Stomach (tissue), 9 donors: ENCODE measurements around the gene NECAB3. TPM values are rescaled to one million over a fixed set of nuclear protein-coding genes. Genes with fewer than 3 reads are reported as not detected.

ENCODE experiments used
- DNase-seq, 2 donors: peaks; one replicate each; pipeline versions ENCODE4 v3.0.0 to v3.0.0-alpha.2; 2013 to 2019
- H3K27ac ChIP-seq, 5 donors: fragments of 200-600 bp in 4 of 5; sonication (generic) in 4 of 5; one replicate each; pipeline ENCODE4 v1.5.1; 2013 to 2019; ENCODE audit warnings: mild to moderate bottlenecking in 1 of 5, moderate library complexity in 1 of 5
- H3K27me3 ChIP-seq, 3 donors: fragments of 200-600 bp; sonication (generic); one replicate each; pipeline ENCODE4 v1.5.1; 2017 to 2019; ENCODE audit warnings: mixed run types in 1 of 3
- H3K36me3 ChIP-seq, 4 donors: fragments of 200-600 bp; sonication (generic); 1 replicate in 3 of 4; 2 replicates in 1 of 4; pipeline ENCODE4 v1.5.1; 2016 to 2019
- H3K4me1 ChIP-seq, 4 donors: fragments of 200-600 bp; sonication (generic); one replicate each; pipeline ENCODE4 v1.5.1; 2016 to 2019
- H3K4me3 ChIP-seq, 4 donors: fragments of 200-600 bp; sonication (generic) in 3 of 4; one replicate each; pipeline ENCODE4 v1.5.1; 2016 to 2019; ENCODE audit warnings: mild to moderate bottlenecking in 1 of 4
- H3K9me3 ChIP-seq, 4 donors: fragments of 200-600 bp; sonication (generic); one replicate each; pipeline ENCODE4 v1.5.1; 2016 to 2019
- CTCF ChIP-seq, 7 experiments: fragments of 450-650 bp in 4 of 7; fragments of 200-600 bp in 3 of 7; sonication (generic) in 3 of 7; IDR thresholded peaks; one replicate each; pipeline ENCODE4 v1.5.1; 2016 to 2019; ENCODE audit warnings: antibody characterized with exemption in 7 of 7, control low read depth in 2 of 7, mild to moderate bottlenecking in 1 of 7
- EP300 ChIP-seq: sonication (generic); formaldehyde crosslinking; IDR thresholded peaks from one replicate; pipeline ENCODE4 v1.6.1; 2017; ENCODE audit warnings: antibody characterized with exemption
- POLR2A ChIP-seq, 4 donors: fragments of 450-650 bp; IDR thresholded peaks; one replicate each; pipeline ENCODE4 v1.6.1; 2016; ENCODE audit warnings: antibody characterized with exemption in 4 of 4, control low read depth in 2 of 4, mild to moderate bottlenecking in 1 of 4, moderate library complexity in 1 of 4
- POLR2AphosphoS5 ChIP-seq, 3 donors: sonication (generic); formaldehyde crosslinking; IDR thresholded peaks; one replicate each; pipeline ENCODE4 v1.6.1; 2016; ENCODE audit warnings: antibody characterized with exemption in 3 of 3
- WGBS, 5 donors: extraction: QIAGEN DNeasy Blood & Tissue Kit in 3 of 5; methylation state at CpG; one replicate each; pipeline versions ENCODE4 v1.1.5 to v1.1.7; 2013 to 2018; 5-methylcytosine and 5-hydroxymethylcytosine counted together
- intact Hi-C: fragments of 100-400 bp; cut with DNase I; formaldehyde crosslinking; loops from one replicate; pipeline ENCODE4 v1.15.1; 2023; ENCODE audit warnings: low total_unique reads
- polyA plus RNA-seq, 3 donors: library from polyadenylated mRNA; stranded (reverse); fragments of 200-250 nt; gene quantifications; one replicate each; pipeline ENCODE4 v1.2.3, GENCODE V29; 2013
- total RNA-seq, 5 donors: library from RNA; depleted of rRNA; stranded (reverse); fragments of >200 nt; gene quantifications; one replicate each; pipeline versions ENCODE4 v1.1.0 to v1.2.3, GENCODE V29; 2014 to 2016
- donor health status: healthy with polysubstance abuse.
- donor health status: Bipolar disorder and iron deficiency.
- donor health status: healthy.

NECAB3 gene
- total and polyA plus RNA-seq, 8 donors = 28.1 to 335 (median 68.9) TPM

GRCh38 chr20:33629979-33630378 is 44.2 kb downstream of the NECAB3 start:
- Histone ChIP-seq H3K27ac (no peak overlapping the region), H3K36me3 (peaks cover 30 to 94% (median 93%) of the 10 kb centered on the region in 4 donors), H3K27me3 (no peaks in the 10 kb centered on the region), H3K4me1 (no peaks in the 10 kb centered on the region), H3K9me3 (no peaks in the 10 kb centered on the region), H3K4me3 (no peak overlapping the region)
- intact Hi-C loops = no loop called here
- WGBS, 5 donors = 89 to 97% (median 96%) methylated on average over 5 of the region's 5 CpGs
- no peak for DNase-seq
- TF ChIP-seq POLR2AphosphoS5 (IDR thresholded peaks at IDR 0.05) (no peak), EP300 (no peak), CTCF (IDR thresholded peaks at IDR 0.05) (no peak), POLR2A (IDR thresholded peaks at IDR 0.05) (no peak)

- intact Hi-C loops = no loop called here
- H3K9me3 ChIP-seq = no peaks in the 10 kb centered on the region
- H3K27ac ChIP-seq = no peak overlapping the region
- DNase-seq = no peak
- TF ChIP-seq EP300 (no peak), POLR2AphosphoS5 (IDR thresholded peaks at IDR 0.05) (no peak)
- H3K4me3 ChIP-seq = no peak overlapping the region
- H3K4me1 ChIP-seq = no peaks in the 10 kb centered on the region
- no peaks in the 10 kb centered on the region for H3K27me3 ChIP-seq
- 94 to 96% (median 95%) methylated on average over 10 of the region's 10 CpGs for WGBS, 5 donors
- H3K36me3 ChIP-seq = peaks cover 30 to 98% (median 97%) of the 10 kb centered on the region in 4 donors
Observed at GRCh38 chr20:33629533-33629932, 44.7 kb downstream of the NECAB3 start.

- intact Hi-C loops = no loop called here
- no peak for DNase-seq
- Histone ChIP-seq H3K36me3 (peaks cover 27 to 95% (median 95%) of the 10 kb centered on the region in 4 donors), H3K9me3 (no peaks in the 10 kb centered on the region), H3K4me3 (no peak overlapping the region), H3K27me3 (no peaks in the 10 kb centered on the region), H3K4me1 (peaks cover 0 to 3% (median 0%) of the 10 kb centered on the region in 4 donors), H3K27ac (no peak overlapping the region)
- WGBS, 5 donors = 95 to 99% (median 98%) methylated on average over 4 of the region's 4 CpGs
- TF ChIP-seq POLR2AphosphoS5 (IDR thresholded peaks at IDR 0.05) (no peak), POLR2A (IDR thresholded peaks at IDR 0.05) (no peak), EP300 (no peak), CTCF (IDR thresholded peaks at IDR 0.05) (no peak)
Observed at GRCh38 chr20:33627577-33628216, 46.5 kb downstream of the NECAB3 start.

- TF ChIP-seq EP300 (no peak), POLR2AphosphoS5 (IDR thresholded peaks at IDR 0.05) (no peak), POLR2A (IDR thresholded peaks at IDR 0.05) (no peak), CTCF (IDR thresholded peaks at IDR 0.05) (no peak)
- no peak overlapping the region for H3K4me3 ChIP-seq
- H3K27ac ChIP-seq = no peak overlapping the region
- 94 to 98% (median 98%) methylated on average over 4 of the region's 4 CpGs for WGBS, 5 donors
- peaks cover 0 to 5% (median 0%) of the 10 kb centered on the region in 4 donors for H3K4me1 ChIP-seq
- H3K27me3 ChIP-seq = no peaks in the 10 kb centered on the region
- H3K9me3 ChIP-seq = no peaks in the 10 kb centered on the region
- intact Hi-C loops = no loop called here
- no peak for DNase-seq
- peaks cover 25 to 90% (median 86%) of the 10 kb centered on the region in 4 donors for H3K36me3 ChIP-seq
Observed at GRCh38 chr20:33626190-33626589, 48.0 kb downstream of the NECAB3 start.

- Histone ChIP-seq H3K27ac (no peak overlapping the region), H3K27me3 (no peaks in the 10 kb centered on the region), H3K4me3 (no peak overlapping the region), H3K36me3 (peaks cover 10 to 80% (median 79%) of the 10 kb centered on the region in 4 donors), H3K9me3 (no peaks in the 10 kb centered on the region), H3K4me1 (peaks cover 0 to 5% (median 0%) of the 10 kb centered on the region in 4 donors)
- no peak for TF ChIP-seq POLR2AphosphoS5 (IDR thresholded peaks at IDR 0.05)
- no peak for TF ChIP-seq EP300
- no peak for TF ChIP-seq POLR2A (IDR thresholded peaks at IDR 0.05)
- TF ChIP-seq CTCF (IDR thresholded peaks at IDR 0.05) = no peak
- intact Hi-C loops = no loop called here
- DNase-seq = no peak
- WGBS, 5 donors = 86 to 91% (median 89%) methylated on average over 3 of the region's 3 CpGs
Observed at GRCh38 chr20:33624399-33624798, 49.8 kb downstream of the NECAB3 start.
